DOHH2 (cell line): ENCODE results near the gene CBX6.
A peak's percentile ranks its signal among the peaks of the same experiment; 100 is the strongest.

ENCODE experiments used
- H3F3A ChIP-seq: fragments of 200-600 bp; sonication (generic), shearing (Covaris generic); 2 replicates; pipeline ENCODE4 v1.6.0; 2016; ENCODE audit warnings: antibody characterized with exemption, mild to moderate bottlenecking; ENCODE audit not compliant: control insufficient read depth, insufficient read depth
- H3K27ac ChIP-seq: fragments of 200-600 bp; sonication (generic); 2 replicates; pipeline ENCODE4 v1.5.1; 2014; ENCODE audit warnings: low read depth, mild to moderate bottlenecking, low read length, moderate library complexity
- H3K27me3 ChIP-seq: fragments of 200-600 bp; sonication (generic); 2 replicates; pipeline ENCODE4 v1.6.1; 2014; ENCODE audit warnings: mild to moderate bottlenecking, low read length, mixed read lengths; ENCODE audit not compliant: control insufficient read depth
- H3K36me3 ChIP-seq: fragments of 200-600 bp; sonication (generic); 2 replicates; pipeline ENCODE4 v1.6.1; 2014; ENCODE audit warnings: mild to moderate bottlenecking, low read length, moderate library complexity, mixed read lengths; ENCODE audit not compliant: control insufficient read depth
- H3K4me1 ChIP-seq: fragments of 200-600 bp; sonication (generic); 2 replicates; pipeline ENCODE4 v1.6.1; 2014; ENCODE audit warnings: mild to moderate bottlenecking, low read length, mixed read lengths; ENCODE audit not compliant: control insufficient read depth
- H3K4me2 ChIP-seq: fragments of 200-600 bp; sonication (generic); 2 replicates; pipeline ENCODE4 v1.6.0; 2014; ENCODE audit warnings: mild to moderate bottlenecking, low read length, moderate library complexity
- H3K4me3 ChIP-seq: fragments of 200-600 bp; sonication (generic); 2 replicates; pipeline ENCODE4 v1.5.1; 2014; ENCODE audit warnings: mild to moderate bottlenecking, low read length, mixed read lengths
- H3K79me2 ChIP-seq: fragments of 200-600 bp; sonication (generic); 2 replicates; pipeline ENCODE4 v1.6.1; 2014; ENCODE audit warnings: mild to moderate bottlenecking, low read length, mixed read lengths; ENCODE audit not compliant: control insufficient read depth
- H3K9me2 ChIP-seq: fragments of 200-600 bp; sonication (generic); replicated peaks from 2 replicates; pipeline ENCODE4 v1.6.1; 2014; ENCODE audit warnings: mild to moderate bottlenecking, low read length, mixed read lengths; ENCODE audit not compliant: control insufficient read depth
- H3K9me3 ChIP-seq: fragments of 200-600 bp; sonication (generic); 2 replicates; pipeline ENCODE4 v1.6.1; 2014; ENCODE audit warnings: antibody characterized with exemption, low read length, mixed read lengths; ENCODE audit not compliant: control insufficient read depth, insufficient read depth
- H4K20me1 ChIP-seq: fragments of 200-600 bp; sonication (generic); 2 replicates; pipeline ENCODE4 v1.6.0; 2014; ENCODE audit warnings: low read depth, mild to moderate bottlenecking, antibody characterized with exemption, low read length, moderate library complexity; ENCODE audit not compliant: control insufficient read depth, insufficient read depth
- CTCF ChIP-seq: fragments of 200-600 bp; sonication (generic); IDR thresholded peaks from one replicate; pipeline ENCODE4 v1.5.1; 2014; ENCODE audit warnings: antibody characterized with exemption, mild to moderate bottlenecking, low read depth, low read length; ENCODE audit not compliant: poor library complexity, severe bottlenecking
- EZH2phosphoT487 ChIP-seq: fragments of 200-600 bp; sonication (generic); IDR thresholded peaks from 2 replicates; pipeline ENCODE4 v1.6.1; 2017; ENCODE audit warnings: borderline replicate concordance, mild to moderate bottlenecking, antibody characterized with exemption, low read length, moderate library complexity, mixed read lengths

The CBX6 gene

GRCh38 chr22:38824585-38824984, 47.4 kb downstream of the CBX6 start:
- Histone ChIP-seq H3K9me2 (no peaks in the 10 kb centered on the region), H4K20me1 (no peaks in the 10 kb centered on the region), H3K36me3 (no peaks in the 10 kb centered on the region), H3K9me3 (no peaks in the 10 kb centered on the region), H3K79me2 (no peaks in the 10 kb centered on the region), H3K27me3 (no peaks in the 10 kb centered on the region), H3K27ac (no peak overlapping the region), H3F3A (no peaks in the 10 kb centered on the region), H3K4me2 (no peak overlapping the region), H3K4me3 (no peak overlapping the region), H3K4me1 (no peaks in the 10 kb centered on the region)
- TF ChIP-seq CTCF (peak; percentile 30), EZH2phosphoT487 (no peak)

- no peaks in the 10 kb centered on the region for H3K9me3 ChIP-seq
- H3K27me3 ChIP-seq = peaks cover 3% of the 10 kb centered on the region; the same call in 1 of the 2 replicates
- H3K27ac ChIP-seq = no peak overlapping the region
- no peaks in the 10 kb centered on the region for H3K79me2 ChIP-seq
- no peak overlapping the region for H3K4me2 ChIP-seq
- no peaks in the 10 kb centered on the region for H4K20me1 ChIP-seq
- H3F3A ChIP-seq = no peaks in the 10 kb centered on the region
- no peaks in the 10 kb centered on the region for H3K4me1 ChIP-seq
- H3K36me3 ChIP-seq = no peaks in the 10 kb centered on the region
- TF ChIP-seq EZH2phosphoT487 (no peak), CTCF (no peak)
- H3K4me3 ChIP-seq = no peak overlapping the region
- H3K9me2 ChIP-seq = no peaks in the 10 kb centered on the region
These were observed 48.4 kb downstream of the CBX6 start for GRCh38 chr22:38823637-38824036.

- H4K20me1 ChIP-seq = no peaks in the 10 kb centered on the region
- TF ChIP-seq CTCF (no peak), EZH2phosphoT487 (no peak)
- no peak overlapping the region for H3K4me3 ChIP-seq
- no peaks in the 10 kb centered on the region for H3K9me2 ChIP-seq
- H3K27me3 ChIP-seq = peaks cover 3% of the 10 kb centered on the region; the same call in 1 of the 2 replicates
- no peaks in the 10 kb centered on the region for H3K79me2 ChIP-seq
- no peak overlapping the region for H3K4me2 ChIP-seq
- H3K9me3 ChIP-seq = no peaks in the 10 kb centered on the region
- no peaks in the 10 kb centered on the region for H3K4me1 ChIP-seq
- no peaks in the 10 kb centered on the region for H3K36me3 ChIP-seq
- no peaks in the 10 kb centered on the region for H3F3A ChIP-seq
- no peak overlapping the region for H3K27ac ChIP-seq
These were observed 48.9 kb downstream of the CBX6 start for GRCh38 chr22:38823076-38823475.
